Epithelial cell of alveolus of lung (primary cell): Measurements from ENCODE around the gene KCNK7. TPM values are rescaled to one million over a fixed set of nuclear protein-coding genes. Genes with fewer than 3 reads are reported as not detected.

Experiments
- total RNA-seq: library from RNA; depleted of rRNA; stranded (reverse); fragments of >200 nt; gene quantifications from 2 replicates; pipeline ENCODE4 v1.2.1, GENCODE V29; 2015

The KCNK7 gene, protein sequence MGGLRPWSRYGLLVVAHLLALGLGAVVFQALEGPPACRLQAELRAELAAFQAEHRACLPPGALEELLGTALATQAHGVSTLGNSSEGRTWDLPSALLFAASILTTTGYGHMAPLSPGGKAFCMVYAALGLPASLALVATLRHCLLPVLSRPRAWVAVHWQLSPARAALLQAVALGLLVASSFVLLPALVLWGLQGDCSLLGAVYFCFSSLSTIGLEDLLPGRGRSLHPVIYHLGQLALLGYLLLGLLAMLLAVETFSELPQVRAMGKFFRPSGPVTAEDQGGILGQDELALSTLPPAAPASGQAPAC
- total RNA-seq: 0.16 TPM in 1 of 2 replicates, not detected in the other

DNA sequence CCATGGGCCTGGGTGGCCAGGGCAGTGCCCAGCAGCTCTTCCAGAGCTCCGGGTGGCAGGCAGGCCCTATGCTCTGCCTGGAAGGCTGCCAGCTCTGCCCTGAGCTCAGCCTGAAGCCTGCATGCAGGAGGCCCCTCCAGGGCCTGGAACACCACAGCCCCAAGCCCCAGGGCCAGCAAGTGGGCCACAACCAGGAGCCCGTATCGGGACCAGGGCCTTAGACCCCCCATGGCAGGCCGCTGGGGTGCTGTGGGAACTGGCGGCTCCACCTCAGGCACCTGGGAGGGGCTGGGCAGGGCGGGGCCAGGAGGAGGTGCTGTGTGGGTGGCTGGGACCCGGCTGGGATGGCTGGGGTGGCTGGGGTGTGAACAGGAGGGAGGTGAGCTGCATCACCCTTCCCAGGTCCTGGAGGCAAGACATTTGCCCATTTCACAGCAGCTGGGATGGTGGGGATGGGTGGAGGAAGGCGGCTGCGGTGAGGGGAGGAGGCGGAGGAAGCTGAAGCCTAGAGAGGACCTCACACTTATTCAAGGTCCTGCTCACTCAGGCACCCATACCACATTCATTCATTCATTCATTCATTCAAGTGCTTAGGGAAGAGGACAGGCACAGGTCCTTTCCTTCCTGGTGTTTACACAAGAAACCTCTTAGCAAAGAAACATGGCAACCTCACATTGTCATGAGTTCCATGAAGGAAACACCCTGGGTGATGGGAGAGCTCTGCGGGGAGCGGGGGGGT, at the start of gene KCNK7:
KCNK7 (minus strand) TSS at position 258 of the 739 bp plus-strand sequence; CDS start at position 230, 28 bp downstream.

DNA sequence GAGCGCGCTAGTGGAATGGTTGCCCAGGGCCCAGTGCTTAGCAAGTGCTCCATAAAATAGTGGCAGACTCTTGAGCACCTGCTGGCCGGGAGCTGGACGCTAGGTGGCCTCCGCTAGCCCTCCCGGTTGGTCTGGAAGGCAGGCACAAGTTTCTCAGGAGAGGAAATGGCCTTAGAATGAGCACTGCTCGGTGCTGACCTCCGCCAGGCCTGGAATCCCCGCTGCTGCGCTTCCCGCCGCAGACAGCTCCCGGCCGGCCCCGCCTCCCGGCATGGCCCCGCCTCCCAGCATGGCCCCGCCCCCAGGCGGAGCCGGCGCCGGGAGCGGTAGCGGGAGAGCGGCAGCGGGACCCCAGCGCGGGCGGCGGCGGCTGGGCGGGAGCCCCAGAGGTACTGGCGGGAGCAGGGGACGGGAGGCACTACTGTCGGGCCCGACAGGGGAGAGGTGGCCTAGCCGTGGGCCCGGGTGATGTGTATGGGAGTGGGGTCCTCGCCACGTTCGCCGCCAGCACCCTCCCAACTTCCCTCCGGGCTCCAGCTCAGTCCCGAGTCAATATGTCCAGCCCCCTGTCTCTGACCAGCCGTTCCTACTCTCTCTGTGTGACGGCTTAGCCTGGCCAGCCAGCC, 42.3 kb upstream of the KCNK7 start, which contains the start of gene SIPA1:
SIPA1 (plus strand) TSS at position 308 of the 626 bp plus-strand sequence. CDS start 2,821 bp downstream, outside the sequence.

DNA sequence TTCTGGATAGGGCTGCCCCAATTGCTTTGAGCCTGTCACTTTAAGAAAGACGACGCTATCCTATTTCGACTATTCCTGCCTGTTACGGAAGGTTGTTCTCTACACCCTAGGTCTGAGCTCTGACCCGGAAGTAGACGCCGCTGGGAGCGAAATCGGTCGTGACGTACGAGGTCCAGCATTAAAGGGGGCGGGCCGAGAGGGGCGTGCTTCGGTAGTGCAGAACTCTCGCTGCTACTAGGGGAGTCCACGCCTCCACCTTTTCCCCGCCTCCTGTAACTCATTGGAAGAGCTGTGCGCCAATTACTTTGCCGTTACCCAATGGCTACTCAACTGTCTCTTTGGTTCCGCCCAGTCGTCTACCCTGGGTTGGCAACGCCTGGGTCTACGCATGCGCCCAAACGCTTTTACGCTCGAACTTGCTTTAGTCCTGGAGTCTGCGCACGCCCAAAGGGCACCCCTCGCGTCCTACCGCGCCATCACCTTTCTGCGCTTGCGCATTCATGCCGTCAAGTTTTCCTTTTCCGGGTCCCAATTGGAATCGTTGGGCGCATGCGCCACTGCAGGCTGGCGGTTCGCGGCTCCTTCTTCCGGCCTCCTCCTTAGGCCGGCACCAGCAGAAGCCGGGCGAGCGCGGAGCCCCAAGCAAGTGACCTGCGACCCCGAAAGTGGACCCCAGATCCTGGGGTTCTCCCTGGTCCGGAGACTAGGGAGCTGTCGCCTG, 19.8 kb upstream of the KCNK7 start, which contains the start of gene PCNX3:
PCNX3 (plus strand) TSS at position 548 of the 721 bp plus-strand sequence. CDS start 536 bp downstream, outside the sequence.

DNA sequence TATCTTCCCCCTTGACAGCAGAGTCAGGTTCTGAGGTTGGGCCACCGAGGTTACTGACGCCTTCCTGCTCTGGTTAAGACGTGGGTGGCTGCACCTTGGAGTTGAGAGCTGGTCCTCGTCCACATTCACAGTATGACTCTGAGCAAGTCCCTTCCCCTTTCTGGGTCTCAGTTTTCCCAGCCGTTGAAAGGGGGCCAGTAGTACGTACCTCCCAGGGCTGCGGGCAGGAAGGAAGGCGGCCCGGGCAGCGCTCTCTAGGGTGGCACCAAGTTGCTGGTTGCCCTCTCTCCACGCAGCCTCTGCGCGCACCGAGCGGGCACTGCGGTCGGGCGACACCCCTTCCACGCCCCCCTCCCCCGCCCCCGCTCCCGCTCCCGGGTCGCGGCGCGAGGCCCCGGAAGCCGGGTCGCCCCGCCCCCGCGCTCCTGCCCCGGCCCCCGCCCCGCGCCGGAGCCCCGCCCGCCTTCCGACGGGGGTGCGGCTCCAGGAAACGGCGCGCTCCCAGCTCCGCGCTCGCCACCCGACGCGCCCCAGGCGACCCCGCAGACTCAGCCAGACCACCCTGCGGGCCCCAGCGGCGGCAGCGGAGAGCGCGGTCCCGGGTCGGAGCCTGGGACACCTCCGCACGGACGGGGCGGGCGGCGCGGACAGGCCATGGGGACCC, 19.9 kb downstream of the KCNK7 start, which contains the start of gene EHBP1L1:
EHBP1L1 (plus strand) TSS at position 486 of the 664 bp plus-strand sequence. CDS start 250 bp downstream, outside the sequence.

DNA sequence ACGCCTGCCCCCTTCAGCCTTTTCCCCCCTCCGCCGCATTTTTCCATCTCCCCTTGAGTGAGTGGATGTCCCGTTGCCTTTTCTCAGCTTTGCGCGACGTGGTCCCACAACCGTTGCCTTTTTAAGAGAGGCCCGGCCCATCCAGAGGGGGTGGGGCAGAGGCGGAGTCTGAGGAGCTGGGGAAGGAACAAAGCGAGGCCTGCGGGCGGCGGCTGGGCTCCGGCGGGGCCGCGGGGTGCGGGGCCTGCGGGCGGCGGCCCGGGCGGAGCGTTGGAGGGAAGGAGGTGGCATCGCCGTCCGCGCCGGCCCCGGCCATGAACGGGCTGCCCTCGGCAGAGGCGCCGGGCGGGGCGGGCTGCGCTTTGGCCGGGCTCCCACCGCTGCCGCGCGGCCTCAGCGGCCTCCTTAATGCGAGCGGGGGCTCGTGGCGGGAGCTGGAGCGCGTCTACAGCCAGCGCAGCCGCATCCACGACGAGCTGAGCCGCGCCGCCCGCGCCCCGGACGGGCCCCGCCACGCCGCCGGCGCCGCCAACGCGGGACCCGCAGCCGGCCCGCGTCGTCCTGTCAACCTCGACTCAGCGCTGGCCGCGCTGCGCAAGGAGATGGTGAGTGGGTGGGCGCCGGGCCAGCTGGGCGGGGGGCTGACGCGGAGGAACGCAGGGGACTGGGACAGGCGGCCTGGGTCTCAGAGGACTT, 23.1 kb downstream of the KCNK7 start, which contains the start of gene FAM89B:
FAM89B (plus strand) TSS at position 183 of the 696 bp plus-strand sequence; CDS start at position 315, 132 bp downstream.

DNA sequence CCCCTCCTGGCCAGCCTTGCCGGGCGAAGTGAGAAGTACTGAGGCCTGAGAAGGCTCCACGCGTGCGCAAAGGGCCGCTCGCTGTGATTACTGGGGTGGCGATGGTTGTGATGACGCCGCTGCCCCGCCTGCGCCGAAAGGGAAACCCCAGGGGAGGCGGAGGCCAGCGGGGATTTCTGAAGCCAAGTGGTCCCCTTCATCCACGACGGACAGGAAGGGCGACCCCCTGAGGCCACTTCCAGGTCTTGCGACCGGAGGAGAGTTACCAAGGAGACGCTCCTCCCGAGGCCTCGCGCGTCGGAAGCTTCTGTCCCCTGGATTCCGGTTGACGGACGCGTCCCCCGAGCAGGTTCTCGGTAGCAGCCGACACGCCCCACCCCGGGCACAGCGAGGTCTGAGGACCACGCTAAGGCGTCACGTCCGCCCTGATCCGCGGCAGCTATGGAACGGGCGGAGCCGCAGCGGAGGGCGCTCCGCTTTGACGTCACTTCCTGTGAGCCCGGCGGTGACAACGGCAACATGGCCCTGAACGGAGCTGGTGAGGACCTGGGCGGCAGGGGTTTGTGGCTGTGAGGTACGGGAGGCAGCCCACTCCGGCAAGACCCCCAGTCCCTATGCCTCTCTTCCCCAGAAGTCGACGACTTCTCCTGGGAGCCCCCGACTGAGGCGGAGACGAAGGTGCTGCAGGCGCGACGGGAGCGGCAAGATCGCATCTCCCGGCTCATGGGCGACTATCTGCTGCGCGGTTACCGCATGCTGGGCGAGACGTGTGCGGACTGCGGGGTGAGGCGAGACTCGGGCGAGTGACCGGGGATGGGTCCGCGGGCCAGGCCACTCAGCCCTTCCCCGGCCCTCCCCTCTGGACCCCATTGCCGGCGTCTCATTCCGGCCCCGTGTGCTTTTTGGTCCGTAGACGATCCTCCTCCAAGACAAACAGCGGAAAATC, 25.4 kb downstream of the KCNK7 start, which contains the start of gene ZNRD2:
ZNRD2 (plus strand) TSS at position 505 of the 946 bp plus-strand sequence; CDS start at position 520, 15 bp downstream.

DNA sequence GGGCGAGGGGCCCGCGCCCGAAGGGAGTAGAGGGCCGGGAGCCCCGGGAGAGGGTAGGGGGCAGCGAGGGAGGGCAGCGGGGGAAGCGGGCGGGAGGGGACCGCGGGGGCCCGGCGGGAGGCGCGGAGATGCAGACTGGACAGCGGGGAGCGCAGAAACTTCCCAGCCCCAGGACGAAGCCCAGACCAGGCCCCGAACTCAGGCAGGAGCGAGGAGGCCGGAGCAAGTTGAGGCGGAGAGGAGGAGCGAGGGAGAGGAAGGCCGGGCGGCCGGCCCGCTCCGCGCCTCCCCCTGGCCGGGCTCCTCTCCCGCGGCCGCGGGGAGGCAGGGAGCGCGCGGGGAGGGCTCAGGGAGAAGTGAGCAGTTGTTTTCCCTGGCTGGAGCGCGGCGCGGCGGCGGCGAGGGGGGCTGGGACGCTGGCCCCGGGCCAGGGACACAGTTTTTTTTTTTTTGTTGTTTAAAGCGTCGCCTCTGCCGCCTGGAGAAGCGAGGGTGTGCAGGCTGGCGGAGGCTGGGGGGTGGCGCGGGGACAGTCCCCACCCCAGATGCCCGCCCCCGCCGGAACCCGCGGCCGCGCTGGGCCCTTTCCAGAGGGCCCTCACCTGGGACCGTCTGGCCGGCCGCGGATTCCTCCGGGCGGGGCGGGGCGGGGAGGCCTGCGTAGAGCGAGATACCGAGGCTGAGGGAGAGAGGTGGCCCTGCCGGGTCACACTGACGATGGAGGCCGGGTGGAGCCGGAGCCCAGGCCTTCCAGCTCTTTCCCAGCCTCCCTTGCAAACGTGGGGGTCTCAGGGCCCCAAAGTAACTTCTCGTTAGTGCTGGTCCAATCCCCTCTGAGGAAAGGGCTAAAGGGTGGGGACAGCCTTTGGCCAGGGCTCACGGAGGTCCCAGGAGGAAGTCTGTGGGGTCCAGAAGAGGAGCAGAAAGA, 37.3 kb downstream of the KCNK7 start, which contains the start of gene LTBP3:
LTBP3 (minus strand) TSS at position 358 of the 928 bp plus-strand sequence. CDS start 400 bp downstream, outside the sequence.

Other genes with a start within 250 kb of the KCNK7 start
- gene TIGD3, start 241.0 kb downstream of the KCNK7 start, total RNA-seq: 0.88 TPM in 1 of 2 replicates, not detected in the other
- 0.65 and 1.4 TPM in 2 replicates for gene SLC25A45, start 213.2 kb downstream of the KCNK7 start, total RNA-seq
- gene FRMD8, start 209.2 kb downstream of the KCNK7 start, total RNA-seq: 22.4 and 39.4 TPM in 2 replicates
- 5.8 and 26.1 TPM in 2 replicates for gene NEAT1, start 173.0 kb downstream of the KCNK7 start, total RNA-seq
- 573 and 3,528 TPM in 2 replicates for gene MALAT1, start 96.8 kb downstream of the KCNK7 start, total RNA-seq
- 95.7 and 136 TPM in 2 replicates for gene SCYL1, start 70.7 kb downstream of the KCNK7 start, total RNA-seq
- 104 and 180 TPM in 2 replicates for gene LTBP3, start 37.4 kb downstream of the KCNK7 start, total RNA-seq
- 55.3 and 100 TPM in 2 replicates for gene ZNRD2, start 25.3 kb downstream of the KCNK7 start, total RNA-seq
- 31.1 and 32.2 TPM in 2 replicates for gene FAM89B, start 23.3 kb downstream of the KCNK7 start, total RNA-seq
- 11.1 and 59.0 TPM in 2 replicates for gene EHBP1L1, start 19.7 kb downstream of the KCNK7 start, total RNA-seq
- 27.1 and 34.6 TPM in 2 replicates for gene MAP3K11, start 18.4 kb upstream of the KCNK7 start, total RNA-seq
- 27.9 and 32.7 TPM in 2 replicates for gene PCNX3, start 20.0 kb upstream of the KCNK7 start, total RNA-seq
- gene SIPA1, start 42.3 kb upstream of the KCNK7 start, total RNA-seq: 25.4 and 39.4 TPM in 2 replicates
- gene RELA, start 67.1 kb upstream of the KCNK7 start, total RNA-seq: 52.4 and 59.5 TPM in 2 replicates
- gene KAT5, start 116.5 kb upstream of the KCNK7 start, total RNA-seq: 39.3 and 44.3 TPM in 2 replicates
- gene RNASEH2C, start 125.0 kb upstream of the KCNK7 start, total RNA-seq: 68.1 and 98.2 TPM in 2 replicates
- 11.0 and 24.5 TPM in 2 replicates for gene AP5B1, start 185.2 kb upstream of the KCNK7 start, total RNA-seq
- gene OVOL1, start 191.3 kb upstream of the KCNK7 start, total RNA-seq: under 0.01 TPM in 1 of 2 replicates, not detected in the other
- 0.13 and 3.1 TPM in 2 replicates for gene SNX32, start 238.2 kb upstream of the KCNK7 start, total RNA-seq